Measurements from ENCODE around the gene NOG. TPM values are rescaled to one million over a fixed set of nuclear protein-coding genes. Genes with fewer than 3 reads are reported as not detected.

NOG gene
- total and polyA plus RNA-seq, 9 of the 15 experiments (the other 6 are each of a cell fraction or from before 2014, with no cell fraction given), result not detected

- TF ChIP-seq ZNF592 (IDR thresholded peaks at IDR 0.05) (no peak), ZNF407 (IDR thresholded peaks at IDR 0.05; ENCODE audit: low read depth) (no peak), MECOM (CRISPR knock-in tag; IDR thresholded peaks at IDR 0.05) (no peak), KLF1 (tag; IDR thresholded peaks at IDR 0.05) (no peak), CC2D1A (IDR thresholded peaks at IDR 0.05) (no peak), ZBTB1 (CRISPR knock-in tag; IDR thresholded peaks at IDR 0.05; ENCODE audit: borderline replicate concordance, low read depth) (no peak), IRF1 (CRISPR knock-in tag; IDR thresholded peaks at IDR 0.05; ENCODE audit: borderline replicate concordance) (no peak), GMEB1 (CRISPR knock-in tag; IDR thresholded peaks at IDR 0.05) (no peak), NR1H2 (CRISPR knock-in tag; IDR thresholded peaks at IDR 0.05) (no peak)
These were observed 9.0 kb downstream of the NOG start (continued) for GRCh38 chr17:56602292-56603130.

All from K562 (cell line).